NCI-H82 treated with DMSO at 0.1 percent for 48 hours (cell line): ENCODE data around the gene NGRN.
"Not testable (repeated sequence)": the region's sequence is repeated elsewhere in the genome, so short reads cannot be mapped to it uniquely, and the experiment has no call there.

ENCODE experiments used
- DNase-seq: peaks from one replicate; lab custom pipeline; 2025; ENCODE audit not compliant: unreplicated experiment; lab: John Stamatoyannopoulos, UW

The NGRN gene

GRCh38 chr15:90234096-90234988, 31.1 kb upstream of the NGRN start, which contains the start of gene GDPGP1:
Gene GDPGP1 (plus strand): TSS chr15:90234209. CDS start chr15:90240909, 6,700 bp downstream.
- DNase-seq: no peak

GRCh38 chr15:90239371-90239770, 26.1 kb upstream of the NGRN start:
- DNase-seq: no peak

- no peak for DNase-seq
Measured at GRCh38 chr15:90240856-90241255, 24.6 kb upstream of the NGRN start.

GRCh38 chr15:90241343-90242192, 23.9 kb upstream of the NGRN start:
- no peak for DNase-seq

GRCh38 chr15:90243943-90244639, 21.4 kb upstream of the NGRN start:
- DNase-seq: no peak

- DNase-seq: no peak
Measured at GRCh38 chr15:90248789-90249202, 16.7 kb upstream of the NGRN start.

GRCh38 chr15:90249203-90249863, 16.1 kb upstream of the NGRN start, which contains the start of gene TTLL13:
Gene TTLL13 (plus strand): TSS chr15:90249556. CDS start chr15:90250631, 1,075 bp downstream.
- DNase-seq: peak; percentile 72

- DNase-seq: no peak
Measured at GRCh38 chr15:90257776-90258175, 7.7 kb upstream of the NGRN start.

- no peak for DNase-seq
Measured at GRCh38 chr15:90259524-90259923, 5.9 kb upstream of the NGRN start.

GRCh38 chr15:90260731-90261130, 4.7 kb upstream of the NGRN start:
- DNase-seq: not testable (repeated sequence)

GRCh38 chr15:90261811-90262210, 3.7 kb upstream of the NGRN start:
- no peak for DNase-seq

GRCh38 chr15:90262426-90262825, 3.0 kb upstream of the NGRN start:
- DNase-seq: no peak

GRCh38 chr15:90264671-90265070, 801 bp upstream of the NGRN start:
- no peak for DNase-seq

GRCh38 chr15:90266061-90266431, 574 bp downstream of the NGRN start:
- no peak for DNase-seq

GRCh38 chr15:90266485-90266884, 1.0 kb downstream of the NGRN start:
- no peak for DNase-seq

- DNase-seq: no peak
Measured at GRCh38 chr15:90268415-90268814, 2.9 kb downstream of the NGRN start.

GRCh38 chr15:90270502-90271150, 5.2 kb downstream of the NGRN start:
- no peak for DNase-seq

GRCh38 chr15:90271459-90272166, 6.1 kb downstream of the NGRN start:
- DNase-seq: no peak

GRCh38 chr15:90278467-90278866, 13.0 kb downstream of the NGRN start:
- DNase-seq: not testable (repeated sequence)
